GM12878 (cell line): ENCODE results near the gene ATP7B. TPM values are rescaled to one million over a fixed set of nuclear protein-coding genes. Genes with fewer than 3 reads are reported as not detected.

Experiments
- ATAC-seq: fragments of 200-7000 bp; cut with Tn5 transposase; 3 replicates; pipeline ENCODE4 v1.9.1; 2020; ENCODE audit warnings: mild to moderate bottlenecking, moderate library complexity
- BruUV-seq: library from RNA; stranded (reverse); fragments of 400-500 nt; replicated peaks from 2 replicates; lab custom pipeline; 2021; lab: Mats Ljungman, UMichigan
- CTCF ChIA-PET: fragments of 300-600 bp; sonication (Branson Sonifier 250); formaldehyde crosslinking; extraction: SDS; loops from one replicate; lab custom pipeline; 2021; ENCODE audit warnings: inconsistent platforms; lab: Yijun Ruan, JAX
- POLR2A ChIA-PET: fragments of 350-600 bp; formaldehyde crosslinking; extraction: SDS; loops from one replicate; lab custom pipeline; 2021; ENCODE audit warnings: inconsistent platforms; lab: Charles Lee
- RAD21 ChIA-PET: fragments of 300-600 bp; sonication (Branson Sonifier 250); formaldehyde crosslinking; loops from one replicate; lab custom pipeline; 2023; ENCODE audit warnings: antibody characterized with exemption; ENCODE audit not compliant: unreplicated experiment; lab: Charles Lee
- SMC1A ChIA-PET: fragments of 300-600 bp; sonication (Branson Sonifier 250); formaldehyde crosslinking; loops from one replicate; lab custom pipeline; 2023; ENCODE audit not compliant: unreplicated experiment, uncharacterized antibody; lab: Charles Lee
- DNase-seq: peaks from one replicate; pipeline ENCODE4 v3.0.0-alpha.2; 2011; ENCODE audit warnings: low read depth, low spot score
- FAIRE-seq: peaks from 3 replicates; lab custom pipeline; 2011; peaks lifted over from hg19 to GRCh38; lab: Jason Lieb, UNC
- H2AFZ ChIP-seq: 2 replicates; pipeline ENCODE4 v1.6.0; 2011; ENCODE audit warnings: low read depth, low read length, control low read depth; ENCODE audit not compliant: control insufficient read depth
- H3K27ac ChIP-seq: 2 replicates; pipeline ENCODE4 v1.5.1; 2011; ENCODE audit warnings: control low read depth; ENCODE audit not compliant: control insufficient read depth, insufficient read depth
- H3K27me3 ChIP-seq, 2 experiments: replicated peaks in 1 of 2; 2 replicates each; pipeline versions ENCODE4 v1.6.0 to v1.6.1; 2011; ENCODE audit warnings: low read length in 1 of 2; ENCODE audit not compliant: control insufficient read depth in 2 of 2, insufficient read depth in 2 of 2
- H3K36me3 ChIP-seq, 2 experiments: 2 replicates each; pipeline ENCODE4 v1.5.1; 2011; ENCODE audit warnings: low read length in 1 of 2; ENCODE audit not compliant: control insufficient read depth in 2 of 2, insufficient read depth in 2 of 2
- H3K4me1 ChIP-seq: 2 replicates; pipeline ENCODE4 v1.6.1; 2011; ENCODE audit warnings: mild to moderate bottlenecking, low read length, moderate library complexity, mixed read lengths; ENCODE audit not compliant: control insufficient read depth, insufficient read depth
- H3K4me2 ChIP-seq: 2 replicates; pipeline ENCODE4 v1.6.0; 2011; ENCODE audit warnings: control low read depth; ENCODE audit not compliant: control insufficient read depth, insufficient read depth
- H3K4me3 ChIP-seq: fragments of 200-600 bp; sonication (generic); 2 replicates; pipeline ENCODE4 v1.5.1; 2016
- H3K79me2 ChIP-seq: 2 replicates; pipeline ENCODE4 v1.6.0; 2011; ENCODE audit warnings: low read length; ENCODE audit not compliant: control insufficient read depth, insufficient read depth
- H3K9ac ChIP-seq: 2 replicates; pipeline ENCODE4 v1.8.0; 2011; ENCODE audit warnings: low read length, control low read depth, mixed read lengths; ENCODE audit not compliant: control insufficient read depth, insufficient read depth
- H3K9me3 ChIP-seq: replicated peaks from 3 replicates; pipeline ENCODE4 v1.5.1; 2011; ENCODE audit warnings: mild to moderate bottlenecking, low read length; ENCODE audit not compliant: control insufficient read depth, insufficient read depth
- H4K20me1 ChIP-seq: 2 replicates; pipeline ENCODE4 v1.6.0; 2011; ENCODE audit not compliant: control insufficient read depth, insufficient read depth
- ATF3 ChIP-seq: IDR thresholded peaks from 2 replicates; pipeline ENCODE4 v1.6.1; 2011; ENCODE audit warnings: low read depth, mild to moderate bottlenecking, low read length, moderate library complexity, borderline replicate concordance; ENCODE audit errors: extremely low read depth
- BACH1 ChIP-seq: fragments of 450-650 bp; IDR thresholded peaks from 2 replicates; pipeline ENCODE4 v1.6.1; 2017; ENCODE audit warnings: mild to moderate bottlenecking, borderline replicate concordance
- BHLHE40 ChIP-seq, 2 experiments: fragments of 450-650 bp in 1 of 2; IDR thresholded peaks; 2 replicates each; pipeline ENCODE4 v1.6.1; 2011 to 2017; ENCODE audit warnings: low read depth in 2 of 2, borderline replicate concordance in 1 of 2, improper control_type of control experiment in 1 of 2, low read length in 1 of 2, mild to moderate bottlenecking in 1 of 2
- CREB1 ChIP-seq: IDR thresholded peaks from 2 replicates; pipeline ENCODE4 v1.6.1; 2012; ENCODE audit warnings: low read depth, mild to moderate bottlenecking, inconsistent platforms
- EGR1 ChIP-seq, 2 experiments: IDR thresholded peaks; 1 replicate in 1 of 2; 2 replicates in 1 of 2; pipeline ENCODE4 v1.6.1; 2011 to 2012; ENCODE audit warnings: low read depth in 2 of 2, low read length in 2 of 2, borderline replicate concordance in 1 of 2, mild to moderate bottlenecking in 1 of 2, moderate library complexity in 1 of 2
- ETV6 ChIP-seq, 2 experiments: fragments of 450-650 bp in 1 of 2; IDR thresholded peaks in 1 of 2; conservative IDR thresholded peaks in 1 of 2; 2 replicates each; pipeline ENCODE4 v1.6.1; 2014; ENCODE audit warnings: antibody characterized with exemption in 1 of 2, borderline replicate concordance in 1 of 2, low read depth in 1 of 2, mild to moderate bottlenecking in 1 of 2, moderate library complexity in 1 of 2
- EZH2 ChIP-seq: IDR thresholded peaks from 2 replicates; pipeline ENCODE4 v1.6.1; 2012; ENCODE audit warnings: low read depth, mild to moderate bottlenecking, control low read depth, inconsistent platforms, low read length, borderline replicate concordance; ENCODE audit not compliant: control insufficient read depth
- HSF1 ChIP-seq: fragments of 150-350 bp; IDR thresholded peaks from 2 replicates; pipeline ENCODE4 v1.6.1; 2014; ENCODE audit warnings: mild to moderate bottlenecking, low read depth, low read length
- KDM1A ChIP-seq: fragments of 200-600 bp; sonication (generic); IDR thresholded peaks from 2 replicates; pipeline ENCODE4 v1.6.1; 2016; ENCODE audit warnings: borderline replicate concordance
- MTA2 ChIP-seq: fragments of 450-650 bp; IDR thresholded peaks from 2 replicates; pipeline ENCODE4 v1.6.1; 2016; ENCODE audit warnings: low read depth, mild to moderate bottlenecking, moderate library complexity
- NFYB ChIP-seq: IDR thresholded peaks from 2 replicates; pipeline ENCODE4 v1.6.1; 2011; ENCODE audit warnings: low read depth, mild to moderate bottlenecking, low read length, improper control_type of control experiment, moderate library complexity; ENCODE audit not compliant: insufficient read depth
- POLR2A ChIP-seq: IDR thresholded peaks from 2 replicates; pipeline ENCODE4 v1.6.1; 2011; ENCODE audit warnings: low read depth, mild to moderate bottlenecking, low read length
- SUZ12 ChIP-seq: fragments of 200-600 bp; sonication (generic); IDR thresholded peaks from one replicate; pipeline ENCODE4 v1.6.1; 2018; ENCODE audit warnings: antibody characterized with exemption, mild to moderate bottlenecking; ENCODE audit not compliant: unreplicated experiment
- TARDBP ChIP-seq: IDR thresholded peaks from 2 replicates; pipeline ENCODE4 v1.6.1; 2016; ENCODE audit warnings: borderline replicate concordance
- USF1 ChIP-seq: IDR thresholded peaks from 2 replicates; pipeline ENCODE4 v1.6.1; 2011; ENCODE audit warnings: borderline replicate concordance, low read depth, mild to moderate bottlenecking, moderate library complexity, mixed read lengths, low read length; ENCODE audit not compliant: insufficient read depth; ENCODE audit errors: extremely low read length
- ZSCAN29 ChIP-seq: fragments of 450-650 bp; IDR thresholded peaks from 2 replicates; pipeline ENCODE4 v1.6.1; 2017; ENCODE audit warnings: mild to moderate bottlenecking, moderate library complexity
- WGBS: methylation state at CpG from one replicate; pipeline ENCODE4 v1.1.6; 2016; ENCODE audit warnings: low lambda C conversion rate; ENCODE audit not compliant: insufficient replicate concordance, insufficient coverage; ENCODE audit errors: missing lambda C conversion rate; 5-methylcytosine and 5-hydroxymethylcytosine counted together
- in situ Hi-C: fragments of 300-500 bp; cut with MboI; formaldehyde crosslinking; loops from 9 replicates; pipeline ENCODE4 v1.14.3; 2018; ENCODE audit warnings: mixed read lengths
- intact Hi-C: fragments of 100-400 bp; cut with micrococcal nuclease; formaldehyde crosslinking; loops from one replicate; pipeline ENCODE4 v1.14.2; 2022; ENCODE audit not compliant: unreplicated experiment
- polyA plus RNA-seq, 11 experiments: library from polyadenylated mRNA; depleted of rRNA in 4 of 11; unstranded in 6 of 11; stranded (reverse) in 5 of 11; fragments of >200 nt; fragmentation: Nextera tagmentation in 4 of 11; fragmentation: Illumina TruSeq in 1 of 11; extraction: Ambion mirVana in 4 of 11; extraction: Trizol in 1 of 11; gene quantifications; 1 replicate in 1 of 11; 2 replicates in 10 of 11; pipeline versions ENCODE4 v1.2.1 to v1.2.3, GENCODE V29; 2011 to 2016; ENCODE audit warnings: inconsistent platforms in 2 of 11, missing spikeins in 2 of 11, low read depth in 1 of 11
- total RNA-seq, 4 experiments: library from RNA; depleted of rRNA in 3 of 4; stranded (reverse); fragments of >200 nt in 3 of 4; fragmentation: Illumina TruSeq in 1 of 4; extraction: Trizol in 1 of 4; gene quantifications; 2 replicates each; pipeline versions ENCODE4 v1.2.1 to v1.2.3, GENCODE V29; 2013 to 2021

The ATP7B gene
- total and polyA plus RNA-seq, 10 of the 15 experiments (the other 5 are each of a cell fraction or from before 2014, with no cell fraction given), result under 0.01 to 1.1 (median 0.06) TPM; not detected in 2

- no peak overlapping the region for H3K4me2 ChIP-seq
- H3K27me3 ChIP-seq, result no peaks in the 10 kb centered on the region; a peak in 1 of 4 replicates
- no peak overlapping the region for H2AFZ ChIP-seq
- peak; percentile 54 for ATAC-seq
- H3K4me3 ChIP-seq, result no peak overlapping the region
- no peaks in the 10 kb centered on the region for H4K20me1 ChIP-seq
- TF ChIP-seq ZSCAN29, result no peak
- TF ChIP-seq USF1, result no peak
- no peak for TF ChIP-seq CREB1
- TF ChIP-seq BACH1, result no peak
- no peak for TF ChIP-seq POLR2A
- no peak for TF ChIP-seq HSF1
- no peak for TF ChIP-seq EZH2
- TF ChIP-seq ATF3, result no peak
- no peak for TF ChIP-seq ETV6 (conservative IDR thresholded peaks at IDR 0.05 in 1 of 2, IDR thresholded peaks at IDR 0.05 in 1 of 2; ENCODE audit: borderline replicate concordance in 1 of 2, low read depth in 1 of 2)
- no peak for TF ChIP-seq MTA2
- TF ChIP-seq KDM1A, result no peak
- no peak for TF ChIP-seq BHLHE40 (IDR thresholded peaks at IDR 0.05; ENCODE audit: borderline replicate concordance in 1 of 2, low read depth in 2 of 2, low read length in 1 of 2)
- no peak for TF ChIP-seq TARDBP
- no peak for TF ChIP-seq SUZ12
- no peak for TF ChIP-seq EGR1 (IDR thresholded peaks at IDR 0.05; ENCODE audit: borderline replicate concordance in 1 of 2, low read depth in 2 of 2, low read length in 2 of 2)
- TF ChIP-seq NFYB, result no peak
- in situ Hi-C loops, result no loop called here
- H3K9me3 ChIP-seq, result no peaks in the 10 kb centered on the region
- H3K36me3 ChIP-seq, result no peaks in the 10 kb centered on the region
- 56% methylated on average over 15 of the region's 15 CpGs for WGBS
- no peak overlapping the region for H3K9ac ChIP-seq
- ChIA-PET SMC1A (interaction anchor here (1.0 to 1.2 kb wide), 3 partner anchors 14 to 41 kb away, joined by 3 read pairs; partner anchors contain the start of gene ALG11), POLR2A (interaction anchor here (0.6 to 0.7 kb wide), 2 partner anchors 12 to 476 kb away, joined by 4 read pairs; no protein-coding TSS in a partner anchor), CTCF (interaction anchor here (0.7 to 1.5 kb wide), 4 partner anchors 10 to 479 kb away, joined by 3 to 5 read pairs (median 3); partner anchors contain the start of gene VPS36), RAD21 (interaction anchor here (1.0 kb wide), 1 partner anchor 11 kb away, joined by 3 read pairs; no protein-coding TSS in a partner anchor)
- H3K4me1 ChIP-seq, result no peaks in the 10 kb centered on the region
- no peak for FAIRE-seq
- no TSS peak for BruUV-seq
- H3K27ac ChIP-seq, result no peak overlapping the region
- intact Hi-C loops, result no loop called here
- no peak for DNase-seq
- no peaks in the 10 kb centered on the region for H3K79me2 ChIP-seq
Observed at GRCh38 chr13:51971520-51972426, 39.5 kb downstream of the ATP7B start.
